ENCODE data around the gene KRTAP9-9. TPM values are rescaled to one million over a fixed set of nuclear protein-coding genes. Genes with fewer than 3 reads are reported as not detected.
"Not testable (repeated sequence)": the region's sequence is repeated elsewhere in the genome, so short reads cannot be mapped to it uniquely, and the experiment has no call there.

Gene KRTAP9-9
- total RNA-seq, 1 donor = not detected

DNA sequence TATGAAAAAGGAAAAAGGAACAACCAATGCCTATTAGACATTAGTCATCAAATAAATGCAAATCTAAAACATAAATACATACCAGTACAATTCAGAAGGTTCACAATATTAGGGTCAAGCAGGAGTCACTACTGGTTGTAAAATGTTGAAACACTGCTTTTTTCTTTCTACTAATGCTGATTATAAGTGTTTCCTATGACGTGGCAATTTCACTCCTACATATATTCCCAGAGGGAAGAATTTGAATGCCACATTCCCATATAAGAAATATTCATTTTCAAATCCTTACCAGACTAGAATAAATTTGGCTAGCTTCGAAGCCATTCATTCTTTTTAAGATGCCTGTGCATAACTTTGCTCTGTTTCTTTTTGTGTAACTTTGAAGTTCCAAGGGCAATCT, 31.4 kb upstream of the KRTAP9-9 start:
- no peak overlapping the region for H3K4me3 ChIP-seq (ENCODE audit: insufficient read depth, low read length)
- no peak overlapping the region for H3K4me2 ChIP-seq (ENCODE audit: insufficient read depth, low read length)
- DNase-seq (ENCODE audit: insufficient read length, low spot score, missing footprints) = no peak
- H3K27ac ChIP-seq (ENCODE audit: low read depth, low read length) = no peak overlapping the region
- H3K79me2 ChIP-seq (ENCODE audit: insufficient read depth, low read length) = no peaks in the 10 kb centered on the region
- no peak for TF ChIP-seq CTCF (IDR thresholded peaks at IDR 0.05; ENCODE audit: extremely low read depth, low read depth, low read length)
- H3K4me1 ChIP-seq (ENCODE audit: insufficient read depth, low read length) = peaks cover 6% of the 10 kb centered on the region
- H2AFZ ChIP-seq (ENCODE audit: low read length) = peak overlapping the region; percentile 4
- no peaks in the 10 kb centered on the region for H3K9me3 ChIP-seq (ENCODE audit: low read depth, low read length)
- no peaks in the 10 kb centered on the region for H3K36me3 ChIP-seq (ENCODE audit: insufficient read depth, low read length)
- no peaks in the 10 kb centered on the region for H4K20me1 ChIP-seq (ENCODE audit: insufficient read depth, low read length)
- H3K27me3 ChIP-seq (ENCODE audit: insufficient read depth, low read length) = no peaks in the 10 kb centered on the region

DNA sequence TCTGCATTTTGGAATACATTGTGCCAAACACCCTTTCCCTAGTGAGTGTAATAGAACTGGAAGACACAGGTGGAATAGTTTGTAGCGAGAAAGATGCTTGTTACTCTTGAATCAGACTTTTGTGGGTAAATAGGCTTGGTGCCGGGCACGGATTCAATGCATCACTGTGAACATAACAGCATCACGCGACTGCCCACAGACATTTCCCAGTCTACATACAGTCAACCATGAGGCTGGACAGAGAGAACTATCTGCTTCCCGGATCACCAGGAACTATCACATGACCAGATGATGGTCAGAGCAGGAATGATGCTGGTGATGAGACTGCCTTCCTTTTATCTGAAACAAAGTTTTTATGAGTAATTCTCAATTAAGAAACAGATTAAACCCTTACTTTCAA, 29.1 kb upstream of the KRTAP9-9 start:
- Histone ChIP-seq H3K36me3 (ENCODE audit: insufficient read depth, low read length) (no peaks in the 10 kb centered on the region), H3K79me2 (ENCODE audit: insufficient read depth, low read length) (no peaks in the 10 kb centered on the region), H3K4me1 (ENCODE audit: insufficient read depth, low read length) (peaks cover 6% of the 10 kb centered on the region), H3K9me3 (ENCODE audit: low read depth, low read length) (no peaks in the 10 kb centered on the region), H3K4me3 (ENCODE audit: insufficient read depth, low read length) (no peak overlapping the region), H2AFZ (ENCODE audit: low read length) (no peak overlapping the region), H3K27ac (ENCODE audit: low read depth, low read length) (no peak overlapping the region), H3K4me2 (ENCODE audit: insufficient read depth, low read length) (no peak overlapping the region), H3K27me3 (ENCODE audit: insufficient read depth, low read length) (no peaks in the 10 kb centered on the region), H4K20me1 (ENCODE audit: insufficient read depth, low read length) (no peaks in the 10 kb centered on the region)
- TF ChIP-seq CTCF (IDR thresholded peaks at IDR 0.05; ENCODE audit: extremely low read depth, low read depth, low read length) = no peak
- DNase-seq (ENCODE audit: insufficient read length, low spot score, missing footprints) = no peak

- not testable (repeated sequence) for H3K36me3 ChIP-seq (ENCODE audit: insufficient read depth, low read length); H3K27ac ChIP-seq (ENCODE audit: low read depth, low read length); H3K79me2 ChIP-seq (ENCODE audit: insufficient read depth, low read length); H4K20me1 ChIP-seq (ENCODE audit: insufficient read depth, low read length); H2AFZ ChIP-seq (ENCODE audit: low read length); H3K4me2 ChIP-seq (ENCODE audit: insufficient read depth, low read length); H3K9me3 ChIP-seq (ENCODE audit: low read depth, low read length); H3K27me3 ChIP-seq (ENCODE audit: insufficient read depth, low read length); H3K4me1 ChIP-seq (ENCODE audit: insufficient read depth, low read length); H3K4me3 ChIP-seq (ENCODE audit: insufficient read depth, low read length); DNase-seq (ENCODE audit: insufficient read length, low spot score, missing footprints)
Measured at GRCh38 chr17:41226598-41227095, 28.5 kb upstream of the KRTAP9-9 start, which contains the start of gene KRTAP9-2. Gene KRTAP9-2 (plus strand): TSS chr17:41226648. CDS start chr17:41226655, 7 bp downstream.

- Histone ChIP-seq H3K36me3 (ENCODE audit: insufficient read depth, low read length) (no peaks in the 10 kb centered on the region), H2AFZ (ENCODE audit: low read length) (no peak overlapping the region), H4K20me1 (ENCODE audit: insufficient read depth, low read length) (no peaks in the 10 kb centered on the region), H3K27ac (ENCODE audit: low read depth, low read length) (no peak overlapping the region), H3K4me2 (ENCODE audit: insufficient read depth, low read length) (no peak overlapping the region), H3K79me2 (ENCODE audit: insufficient read depth, low read length) (no peaks in the 10 kb centered on the region), H3K27me3 (ENCODE audit: insufficient read depth, low read length) (peaks cover 3% of the 10 kb centered on the region), H3K4me1 (ENCODE audit: insufficient read depth, low read length) (no peaks in the 10 kb centered on the region), H3K4me3 (ENCODE audit: insufficient read depth, low read length) (no peak overlapping the region), H3K9me3 (ENCODE audit: low read depth, low read length) (no peaks in the 10 kb centered on the region)
- no peak for DNase-seq (ENCODE audit: insufficient read length, low spot score, missing footprints)
- TF ChIP-seq CTCF (IDR thresholded peaks at IDR 0.05; ENCODE audit: extremely low read depth, low read depth, low read length) = no peak
Measured at GRCh38 chr17:41230094-41230493, 25.1 kb upstream of the KRTAP9-9 start.

All from osteoblast (primary cell).